ENCODE data around the gene FCHO1.

- TF ChIP-seq FOXM1 (IDR thresholded peaks at IDR 0.05; ENCODE audit: low read depth, low read length) (no peak), POLR2AphosphoS5 (IDR thresholded peaks at IDR 0.05; ENCODE audit: low read length) (no peak), SMAD5 (IDR thresholded peaks at IDR 0.05; ENCODE audit: low read depth) (no peak), NFIC (IDR thresholded peaks at IDR 0.05; ENCODE audit: low read depth, low read length) (no peak)
- TF ChIP-seq, protein P1, sequence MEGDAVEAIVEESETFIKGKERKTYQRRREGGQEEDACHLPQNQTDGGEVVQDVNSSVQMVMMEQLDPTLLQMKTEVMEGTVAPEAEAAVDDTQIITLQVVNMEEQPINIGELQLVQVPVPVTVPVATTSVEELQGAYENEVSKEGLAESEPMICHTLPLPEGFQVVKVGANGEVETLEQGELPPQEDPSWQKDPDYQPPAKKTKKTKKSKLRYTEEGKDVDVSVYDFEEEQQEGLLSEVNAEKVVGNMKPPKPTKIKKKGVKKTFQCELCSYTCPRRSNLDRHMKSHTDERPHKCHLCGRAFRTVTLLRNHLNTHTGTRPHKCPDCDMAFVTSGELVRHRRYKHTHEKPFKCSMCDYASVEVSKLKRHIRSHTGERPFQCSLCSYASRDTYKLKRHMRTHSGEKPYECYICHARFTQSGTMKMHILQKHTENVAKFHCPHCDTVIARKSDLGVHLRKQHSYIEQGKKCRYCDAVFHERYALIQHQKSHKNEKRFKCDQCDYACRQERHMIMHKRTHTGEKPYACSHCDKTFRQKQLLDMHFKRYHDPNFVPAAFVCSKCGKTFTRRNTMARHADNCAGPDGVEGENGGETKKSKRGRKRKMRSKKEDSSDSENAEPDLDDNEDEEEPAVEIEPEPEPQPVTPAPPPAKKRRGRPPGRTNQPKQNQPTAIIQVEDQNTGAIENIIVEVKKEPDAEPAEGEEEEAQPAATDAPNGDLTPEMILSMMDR (IDR thresholded peaks at IDR 0.05 in 2 of 3, conservative IDR thresholded peaks at IDR 0.05 in 1 of 3; ENCODE audit: control insufficient read depth in 2 of 3, extremely low read depth in 1 of 3, insufficient read depth in 1 of 3, low read depth in 3 of 3, low read length in 3 of 3): no peak
Measured at GRCh38 chr19:17836530-17836929, 85.3 kb downstream of the FCHO1 start.

Data from GM12878 (cell line).